CD8-positive, alpha-beta memory T cell (primary cell): Measurements from ENCODE around the gene PARD3. TPM values are rescaled to one million over a fixed set of nuclear protein-coding genes. Genes with fewer than 3 reads are reported as not detected.

Source experiments
- CTCF ChIA-PET: fragments of 350-600 bp; sonication (Branson Sonifier 250); formaldehyde crosslinking; loops from one replicate; lab custom pipeline; 2021; ENCODE audit warnings: antibody characterized with exemption; lab: Charles Lee
- POLR2A ChIA-PET: fragments of 350-600 bp; sonication (Branson Sonifier 250); formaldehyde crosslinking; loops from one replicate; lab custom pipeline; 2021; ENCODE audit warnings: antibody characterized with exemption; lab: Charles Lee
- DNase-seq, 5 donors: peaks; one replicate each; pipeline versions ENCODE4 v3.0.0 to v3.0.0-alpha.2; 2020 to 2022; ENCODE audit warnings: mixed read lengths in 1 of 5
- H3K27ac ChIP-seq: one replicate; pipeline ENCODE4 v1.7.0; 2013; ENCODE audit warnings: low read depth, mild to moderate bottlenecking, low read length, moderate library complexity
- H3K27me3 ChIP-seq: 2 replicates; pipeline ENCODE4 v1.7.0; 2013; ENCODE audit warnings: low read length, mild to moderate bottlenecking; ENCODE audit not compliant: insufficient read depth, poor library complexity, severe bottlenecking
- H3K36me3 ChIP-seq: 2 replicates; pipeline ENCODE4 v1.7.0; 2013; ENCODE audit warnings: mild to moderate bottlenecking, low read length, moderate library complexity; ENCODE audit not compliant: insufficient read depth
- H3K4me1 ChIP-seq: 2 replicates; pipeline ENCODE4 v1.7.0; 2013; ENCODE audit warnings: mild to moderate bottlenecking, low read length, moderate library complexity; ENCODE audit not compliant: insufficient read depth
- H3K4me3 ChIP-seq: 2 replicates; pipeline ENCODE4 v1.7.0; 2013; ENCODE audit warnings: mild to moderate bottlenecking, low read length
- H3K9me3 ChIP-seq: 2 replicates; pipeline ENCODE4 v1.7.0; 2013; ENCODE audit warnings: mild to moderate bottlenecking, low read length
- H3K27ac Mint-ChIP-seq, 8 donors: one replicate each; pipeline ENCODE4 v1.8.0; 2020 to 2021; ENCODE audit warnings: mixed read lengths in 8 of 8, mild to moderate bottlenecking in 6 of 8, inconsistent platforms in 3 of 8, moderate library complexity in 3 of 8
- H3K27me3 Mint-ChIP-seq, 2 donors: one replicate each; pipeline ENCODE4 v1.8.0; 2020 to 2021; ENCODE audit warnings: mixed read lengths in 2 of 2, mild to moderate bottlenecking in 1 of 2, moderate library complexity in 1 of 2
- H3K36me3 Mint-ChIP-seq, 3 donors: one replicate each; pipeline ENCODE4 v1.8.0; 2020 to 2021; ENCODE audit warnings: mixed read lengths in 3 of 3, inconsistent platforms in 1 of 3, mild to moderate bottlenecking in 1 of 3
- H3K4me1 Mint-ChIP-seq, 3 donors: one replicate each; pipeline ENCODE4 v1.8.0; 2020 to 2021; ENCODE audit warnings: mixed read lengths in 3 of 3, inconsistent platforms in 1 of 3, mild to moderate bottlenecking in 1 of 3
- H3K4me3 Mint-ChIP-seq, 7 donors: one replicate each; pipeline ENCODE4 v1.8.0; 2020 to 2021; ENCODE audit warnings: mixed read lengths in 7 of 7, mild to moderate bottlenecking in 6 of 7, moderate library complexity in 4 of 7, inconsistent platforms in 2 of 7
- H3K9me3 Mint-ChIP-seq, 5 donors: one replicate each; pipeline ENCODE4 v1.8.0; 2020 to 2022; ENCODE audit warnings: mixed read lengths in 5 of 5, mild to moderate bottlenecking in 3 of 5, moderate library complexity in 2 of 5, inconsistent platforms in 1 of 5
- polyA plus RNA-seq: library from polyadenylated mRNA; unstranded; fragments of 300-500 nt; fragmentation: Illumina TruSeq; gene quantifications from one replicate; pipeline ENCODE4 v1.2.3, GENCODE V29; 2021
- total RNA-seq, 2 experiments: library from RNA; stranded (reverse); gene quantifications; one replicate each; pipeline ENCODE4 v1.2.3, GENCODE V29; 2021

The PARD3 gene
- total and polyA plus RNA-seq, 3 experiments from 2014 or later = 0.27 to 0.46 TPM; not detected in 1

GRCh38 chr10:34319197-34319846 is 495.8 kb downstream of the PARD3 start:
- Mint-ChIP-seq H3K27ac (no peak overlapping the region), H3K27me3 (peaks cover 0 to 3% of the 10 kb centered on the region in 2 donors), H3K4me1 (no peaks in the 10 kb centered on the region), H3K9me3 (peaks cover 0 to 2% (median 0%) of the 10 kb centered on the region in 5 donors), H3K4me3 (no peak overlapping the region), H3K36me3 (no peaks in the 10 kb centered on the region)
- Histone ChIP-seq H3K27ac (no peak overlapping the region), H3K36me3 (no peaks in the 10 kb centered on the region), H3K27me3 (no peaks in the 10 kb centered on the region), H3K4me3 (no peak overlapping the region), H3K9me3 (no peaks in the 10 kb centered on the region), H3K4me1 (no peaks in the 10 kb centered on the region)
- POLR2A ChIA-PET = no interaction called here
- CTCF ChIA-PET = no interaction called here
- DNase-seq = no peak

- Histone ChIP-seq H3K36me3 (no peaks in the 10 kb centered on the region), H3K27ac (no peak overlapping the region), H3K27me3 (no peaks in the 10 kb centered on the region), H3K4me1 (no peaks in the 10 kb centered on the region), H3K9me3 (no peaks in the 10 kb centered on the region), H3K4me3 (no peak overlapping the region)
- Mint-ChIP-seq H3K27me3 (no peaks in the 10 kb centered on the region), H3K4me3 (no peak overlapping the region), H3K36me3 (no peaks in the 10 kb centered on the region), H3K9me3 (peaks cover 0 to 2% (median 0%) of the 10 kb centered on the region in 5 donors), H3K4me1 (peaks cover 0 to 2% (median 0%) of the 10 kb centered on the region in 3 donors), H3K27ac (no peak overlapping the region)
- ChIA-PET CTCF (no interaction called here), POLR2A (no interaction called here)
- no peak for DNase-seq
These were observed 498.9 kb downstream of the PARD3 start for GRCh38 chr10:34316154-34316553.

- no peak overlapping the region for H3K27ac Mint-ChIP-seq
- H3K27me3 Mint-ChIP-seq = no peaks in the 10 kb centered on the region
- ChIA-PET CTCF (no interaction called here), POLR2A (no interaction called here)
- H3K36me3 ChIP-seq = no peaks in the 10 kb centered on the region
- H3K9me3 ChIP-seq = no peaks in the 10 kb centered on the region
- H3K4me3 ChIP-seq = no peak overlapping the region
- H3K4me1 ChIP-seq = no peaks in the 10 kb centered on the region
- H3K27me3 ChIP-seq = no peaks in the 10 kb centered on the region
- H3K4me3 Mint-ChIP-seq = no peak overlapping the region
- no peaks in the 10 kb centered on the region for H3K36me3 Mint-ChIP-seq
- peaks cover 0 to 2% (median 0%) of the 10 kb centered on the region in 3 donors for H3K4me1 Mint-ChIP-seq
- H3K9me3 Mint-ChIP-seq = peaks cover 0 to 2% (median 0%) of the 10 kb centered on the region in 5 donors
- H3K27ac ChIP-seq = no peak overlapping the region
- no peak for DNase-seq
These were observed 500.6 kb downstream of the PARD3 start for GRCh38 chr10:34314457-34314856.

GRCh38 chr10:34313888-34314287 is 501.2 kb downstream of the PARD3 start:
- Mint-ChIP-seq H3K9me3 (peaks cover 0 to 2% (median 0%) of the 10 kb centered on the region in 5 donors), H3K36me3 (no peaks in the 10 kb centered on the region), H3K27me3 (no peaks in the 10 kb centered on the region), H3K4me3 (no peak overlapping the region), H3K27ac (no peak overlapping the region), H3K4me1 (peaks cover 0 to 2% (median 0%) of the 10 kb centered on the region in 3 donors)
- Histone ChIP-seq H3K9me3 (no peaks in the 10 kb centered on the region), H3K36me3 (no peaks in the 10 kb centered on the region), H3K27me3 (no peaks in the 10 kb centered on the region), H3K4me3 (no peak overlapping the region), H3K27ac (no peak overlapping the region), H3K4me1 (no peaks in the 10 kb centered on the region)
- POLR2A ChIA-PET = no interaction called here
- CTCF ChIA-PET = no interaction called here
- DNase-seq = no peak

- Histone ChIP-seq H3K27me3 (no peaks in the 10 kb centered on the region), H3K9me3 (no peaks in the 10 kb centered on the region), H3K27ac (no peak overlapping the region), H3K4me3 (no peak overlapping the region), H3K36me3 (no peaks in the 10 kb centered on the region), H3K4me1 (no peaks in the 10 kb centered on the region)
- H3K9me3 Mint-ChIP-seq = peaks cover 0 to 2% (median 0%) of the 10 kb centered on the region in 5 donors
- ChIA-PET POLR2A (no interaction called here), CTCF (no interaction called here)
- DNase-seq = no peak
- H3K27me3 Mint-ChIP-seq = no peaks in the 10 kb centered on the region
- H3K4me3 Mint-ChIP-seq = no peak overlapping the region
- peaks cover 0 to 2% (median 0%) of the 10 kb centered on the region in 3 donors for H3K4me1 Mint-ChIP-seq
- no peaks in the 10 kb centered on the region for H3K36me3 Mint-ChIP-seq
- no peak overlapping the region for H3K27ac Mint-ChIP-seq
These were observed 501.7 kb downstream of the PARD3 start for GRCh38 chr10:34313353-34313752.

- no peaks in the 10 kb centered on the region for H3K27me3 Mint-ChIP-seq
- ChIA-PET POLR2A (no interaction called here), CTCF (no interaction called here)
- H3K27ac Mint-ChIP-seq = no peak overlapping the region
- H3K4me1 Mint-ChIP-seq = peaks cover 0 to 2% (median 0%) of the 10 kb centered on the region in 3 donors
- Histone ChIP-seq H3K27ac (no peak overlapping the region), H3K9me3 (no peaks in the 10 kb centered on the region), H3K27me3 (no peaks in the 10 kb centered on the region), H3K4me3 (no peak overlapping the region), H3K4me1 (no peaks in the 10 kb centered on the region), H3K36me3 (no peaks in the 10 kb centered on the region)
- no peak overlapping the region for H3K4me3 Mint-ChIP-seq
- H3K9me3 Mint-ChIP-seq = peaks cover 0 to 2% (median 0%) of the 10 kb centered on the region in 5 donors
- no peak for DNase-seq
- H3K36me3 Mint-ChIP-seq = no peaks in the 10 kb centered on the region
These were observed 503.4 kb downstream of the PARD3 start for GRCh38 chr10:34311679-34312078.

GRCh38 chr10:34310234-34310633 is 504.9 kb downstream of the PARD3 start:
- no peak overlapping the region for H3K27ac ChIP-seq
- H3K9me3 ChIP-seq = no peaks in the 10 kb centered on the region
- no peak overlapping the region for H3K4me3 Mint-ChIP-seq
- ChIA-PET CTCF (no interaction called here), POLR2A (no interaction called here)
- H3K4me1 ChIP-seq = no peaks in the 10 kb centered on the region
- no peak overlapping the region for H3K27ac Mint-ChIP-seq
- H3K27me3 Mint-ChIP-seq = no peaks in the 10 kb centered on the region
- H3K9me3 Mint-ChIP-seq = peaks cover 0 to 2% (median 0%) of the 10 kb centered on the region in 5 donors
- no peaks in the 10 kb centered on the region for H3K36me3 Mint-ChIP-seq
- H3K27me3 ChIP-seq = no peaks in the 10 kb centered on the region
- peaks cover 0 to 2% (median 0%) of the 10 kb centered on the region in 3 donors for H3K4me1 Mint-ChIP-seq
- no peaks in the 10 kb centered on the region for H3K36me3 ChIP-seq
- DNase-seq = no peak
- H3K4me3 ChIP-seq = no peak overlapping the region

- peaks cover 0 to 2% (median 0%) of the 10 kb centered on the region in 5 donors for H3K9me3 Mint-ChIP-seq
- H3K4me3 ChIP-seq = no peak overlapping the region
- H3K4me1 ChIP-seq = no peaks in the 10 kb centered on the region
- ChIA-PET CTCF (no interaction called here), POLR2A (no interaction called here)
- peaks cover 0 to 2% of the 10 kb centered on the region in 2 donors for H3K27me3 Mint-ChIP-seq
- no peaks in the 10 kb centered on the region for H3K36me3 ChIP-seq
- H3K27ac Mint-ChIP-seq = no peak overlapping the region
- DNase-seq = no peak
- H3K9me3 ChIP-seq = no peaks in the 10 kb centered on the region
- H3K4me1 Mint-ChIP-seq = no peaks in the 10 kb centered on the region
- no peak overlapping the region for H3K27ac ChIP-seq
- H3K36me3 Mint-ChIP-seq = no peaks in the 10 kb centered on the region
- no peak overlapping the region for H3K4me3 Mint-ChIP-seq
- H3K27me3 ChIP-seq = no peaks in the 10 kb centered on the region
These were observed 509.9 kb downstream of the PARD3 start for GRCh38 chr10:34305189-34305588.
